ENCODE results near the gene TRAPPC12.
"Not testable (repeated sequence)": the region's sequence is repeated elsewhere in the genome, so short reads cannot be mapped to it uniquely, and the experiment has no call there.

The TRAPPC12 gene

GRCh38 chr2:3379647-3380534 is at the start of gene TRAPPC12:
Gene TRAPPC12, plus strand, starts transcription at chr2:3379694. Its CDS starts 7,930 bp downstream, at chr2:3387624.
- DNase-seq (ENCODE audit: low read depth) = peak; percentile 88

DNA sequence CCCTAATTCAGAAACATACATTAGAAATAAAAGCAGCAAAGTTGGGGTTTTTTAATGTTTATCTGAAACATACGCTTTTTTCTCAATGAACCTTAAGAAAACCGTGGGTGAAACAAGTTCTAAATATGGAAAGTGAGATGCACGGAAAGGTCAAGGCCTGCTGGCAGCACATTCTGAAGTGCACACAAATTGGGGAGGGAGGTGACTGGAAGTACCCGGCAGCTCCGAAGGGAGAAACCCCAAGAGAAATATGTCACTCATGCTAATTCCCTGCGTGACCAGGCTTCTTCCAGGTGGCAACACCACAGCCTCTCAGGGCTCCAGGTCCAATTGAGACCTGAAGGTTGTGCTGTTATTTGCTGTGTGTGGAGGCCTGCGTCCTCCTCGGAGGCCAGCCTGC is 47.4 kb upstream of the TRAPPC12 start:
- DNase-seq (ENCODE audit: low read depth) = no peak

DNA sequence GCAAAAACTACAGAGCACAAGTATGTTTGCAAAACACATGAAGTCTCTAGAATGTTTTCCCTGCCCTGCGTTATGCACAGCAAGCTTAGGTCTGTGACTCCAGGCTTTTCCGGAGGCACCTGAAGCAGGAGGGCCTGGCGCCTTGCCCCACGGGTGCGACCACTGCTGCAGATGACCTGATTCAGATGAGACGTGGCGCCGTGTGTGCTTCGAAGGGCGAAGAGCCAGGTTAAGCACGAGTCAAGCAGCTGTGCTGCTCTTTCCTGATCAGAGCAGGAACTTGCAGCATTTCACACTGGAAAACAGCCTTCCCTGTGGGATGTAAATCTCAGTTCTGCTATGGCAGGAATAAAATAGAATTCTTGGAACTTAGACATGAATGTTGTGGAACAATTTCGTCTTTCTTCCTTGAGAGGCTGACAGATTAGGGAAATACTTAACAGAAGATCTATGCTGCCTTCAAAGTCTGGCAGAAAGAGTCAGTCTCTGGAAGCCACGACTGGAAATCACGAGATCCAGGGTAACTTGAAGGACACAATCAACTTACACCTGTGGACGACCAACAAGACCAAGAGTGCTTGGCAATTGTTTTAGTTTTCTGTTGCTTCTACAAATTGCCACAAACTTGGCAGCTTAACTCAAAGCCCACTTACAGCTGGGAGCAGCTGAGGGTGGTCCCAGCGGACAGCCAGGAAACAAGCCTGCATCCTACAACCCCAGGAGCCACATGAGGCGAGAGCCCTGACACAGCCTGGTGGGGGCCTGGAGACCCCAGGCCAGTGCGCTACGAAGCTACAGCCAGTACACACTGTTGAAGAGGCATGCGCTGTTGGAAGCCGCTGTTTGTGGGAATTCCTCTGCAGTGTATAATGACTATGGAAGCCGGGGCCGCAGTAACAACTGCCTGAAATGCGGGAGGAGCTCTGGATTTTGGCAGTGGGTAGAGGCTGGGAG is 44.8 kb upstream of the TRAPPC12 start:
- no peak for DNase-seq (ENCODE audit: low read depth)

GRCh38 chr2:3336844-3337243 is 42.6 kb upstream of the TRAPPC12 start:
- DNase-seq (ENCODE audit: low read depth) = no peak

DNA sequence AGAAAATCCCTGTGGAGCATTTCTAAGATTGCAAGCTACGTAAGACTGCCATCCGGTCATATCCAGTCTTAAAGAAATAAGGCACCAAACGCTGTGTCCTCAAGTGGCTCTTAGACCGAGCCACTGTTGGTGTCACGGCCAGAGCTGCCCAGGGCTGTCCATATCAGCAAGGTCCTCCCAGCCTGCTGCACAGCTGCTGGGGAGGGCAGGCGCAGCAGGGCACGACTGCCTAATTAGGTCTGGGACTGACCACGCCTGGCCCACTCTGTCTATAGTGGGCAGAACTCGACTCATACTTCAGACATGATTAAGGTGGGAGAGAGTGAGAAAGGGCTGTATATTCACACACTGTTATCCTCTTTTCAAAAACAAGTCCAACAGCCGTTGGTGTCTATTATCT is 41.2 kb upstream of the TRAPPC12 start:
- no peak for DNase-seq (ENCODE audit: low read depth)

- no peak for DNase-seq (ENCODE audit: low read depth)
Measured at GRCh38 chr2:3340144-3340543, 39.4 kb upstream of the TRAPPC12 start.

GRCh38 chr2:3341336-3341735 is 38.2 kb upstream of the TRAPPC12 start:
- DNase-seq (ENCODE audit: low read depth) = no peak

- DNase-seq (ENCODE audit: low read depth) = no peak
Measured at GRCh38 chr2:3342324-3342723, 37.2 kb upstream of the TRAPPC12 start.

GRCh38 chr2:3343012-3343411 is 36.5 kb upstream of the TRAPPC12 start:
- no peak for DNase-seq (ENCODE audit: low read depth)

DNA sequence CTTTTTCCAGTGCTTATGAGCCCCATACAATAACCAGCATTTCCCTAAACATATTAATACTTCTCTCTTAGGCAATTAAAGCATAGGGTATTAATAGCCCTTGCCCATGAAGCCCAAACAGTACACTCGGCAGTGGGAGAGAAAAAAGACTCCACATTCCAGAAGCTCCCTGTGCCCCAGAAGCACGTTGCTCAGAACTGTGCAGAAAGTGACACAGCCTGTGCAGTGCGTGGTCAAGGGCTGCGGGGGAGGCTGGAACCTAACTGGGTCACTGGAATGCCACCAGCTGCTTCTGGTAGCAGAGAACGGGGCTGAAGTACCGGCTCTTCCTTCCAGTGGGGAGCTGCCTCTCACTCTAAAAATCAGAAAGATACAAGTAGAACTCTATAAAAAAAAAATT is 34.6 kb upstream of the TRAPPC12 start:
- no peak for DNase-seq (ENCODE audit: low read depth)

GRCh38 chr2:3345621-3346020 is 33.9 kb upstream of the TRAPPC12 start:
- DNase-seq (ENCODE audit: low read depth) = no peak

GRCh38 chr2:3348767-3349166 is 30.7 kb upstream of the TRAPPC12 start:
- no peak for DNase-seq (ENCODE audit: low read depth)

DNA sequence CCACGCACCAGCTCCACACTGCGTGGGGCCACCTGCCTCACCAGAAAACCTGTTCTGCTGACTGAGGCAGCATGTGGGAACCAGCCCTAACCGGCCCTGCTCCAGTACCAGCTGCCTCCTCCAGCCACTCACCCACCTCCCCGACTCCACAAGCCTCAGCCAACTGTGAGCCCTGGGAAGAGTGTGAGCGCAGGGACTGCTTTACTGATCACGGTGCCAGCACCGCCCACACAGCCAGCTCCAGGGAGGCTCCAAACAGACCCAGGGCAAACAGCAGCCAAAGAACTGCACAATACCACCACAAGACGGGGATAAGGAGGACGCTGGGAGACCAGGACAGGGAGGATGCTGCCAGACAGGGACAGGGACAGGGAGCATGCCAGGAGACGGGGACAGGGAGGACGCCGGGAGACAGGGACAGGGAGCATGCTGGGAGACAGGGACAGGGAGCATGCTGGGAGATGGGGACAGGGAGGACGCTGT is 30.2 kb upstream of the TRAPPC12 start:
- no peak for DNase-seq (ENCODE audit: low read depth)

- no peak for DNase-seq (ENCODE audit: low read depth)
Measured at GRCh38 chr2:3354986-3355385, 24.5 kb upstream of the TRAPPC12 start.

DNA sequence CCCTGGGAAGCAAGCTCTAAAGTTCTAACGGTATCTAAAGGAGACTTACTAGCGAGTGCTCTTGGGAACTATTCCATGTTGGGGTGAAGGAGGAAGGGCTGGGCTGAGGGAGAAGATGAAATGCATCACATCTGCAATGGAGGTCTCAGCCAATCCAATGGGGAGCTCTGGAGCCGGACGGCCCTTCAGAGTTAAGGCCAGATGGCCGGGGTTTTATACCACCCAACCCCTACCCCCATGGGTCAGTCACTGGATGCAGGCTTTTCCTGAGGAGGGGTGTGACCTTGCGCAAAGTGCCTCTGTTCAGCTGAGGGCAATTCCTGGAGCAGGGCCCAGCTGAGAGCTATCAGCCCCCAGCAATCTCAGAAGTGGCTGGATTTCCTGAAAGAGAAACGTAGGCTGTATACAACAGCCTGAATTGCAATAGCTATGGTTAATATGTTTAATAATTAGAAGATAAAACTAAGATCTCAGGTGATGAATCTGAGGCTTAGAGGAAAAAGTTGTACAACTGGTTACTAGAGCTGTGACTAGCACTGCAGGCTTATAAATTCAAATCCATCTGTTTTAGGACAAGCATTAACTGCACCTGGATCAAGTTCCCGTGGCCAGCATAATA is 23.4 kb upstream of the TRAPPC12 start:
- DNase-seq (ENCODE audit: low read depth) = no peak

DNA sequence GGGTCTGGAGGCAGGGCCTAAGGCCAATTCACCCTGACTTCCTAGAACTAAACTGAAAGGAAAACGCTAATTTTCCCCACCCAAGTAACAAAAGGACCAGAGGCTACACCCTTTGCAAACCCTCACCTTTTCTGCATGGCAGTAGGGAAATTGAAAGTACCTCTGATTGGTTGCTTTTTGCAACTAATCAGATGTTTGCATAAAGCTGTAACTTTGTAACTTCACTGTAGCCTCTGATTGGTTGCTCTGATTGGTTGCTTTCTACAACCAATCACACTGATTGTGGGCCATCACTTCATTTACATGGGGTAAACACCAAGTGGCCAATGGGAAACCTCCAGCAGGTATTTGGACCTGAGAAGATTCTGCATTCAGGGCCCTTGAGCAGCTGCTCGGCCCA is 22.7 kb upstream of the TRAPPC12 start:
- DNase-seq (ENCODE audit: low read depth) = no peak

DNA sequence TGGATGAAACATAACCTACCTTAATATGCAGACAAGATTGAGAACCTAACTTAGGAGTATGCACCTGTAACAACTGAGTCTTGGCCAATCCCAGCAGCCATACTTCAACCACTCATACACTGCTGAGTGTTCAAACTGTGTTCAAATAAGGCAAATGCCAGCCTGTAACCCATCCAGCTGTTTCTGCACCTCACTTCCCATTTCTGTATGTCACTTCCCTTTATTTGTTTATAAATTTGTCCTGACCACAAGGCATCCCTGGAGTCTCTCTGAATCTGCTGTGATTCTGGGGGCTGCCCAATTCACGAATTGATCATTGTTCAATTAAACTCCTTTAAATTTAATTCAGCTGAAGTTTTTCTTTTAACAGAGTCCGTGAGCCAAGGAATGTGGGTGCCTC is 22.0 kb upstream of the TRAPPC12 start:
- not testable (repeated sequence) for DNase-seq (ENCODE audit: low read depth)

GRCh38 chr2:3357926-3358325 is 21.6 kb upstream of the TRAPPC12 start:
- DNase-seq (ENCODE audit: low read depth) = no peak

DNA sequence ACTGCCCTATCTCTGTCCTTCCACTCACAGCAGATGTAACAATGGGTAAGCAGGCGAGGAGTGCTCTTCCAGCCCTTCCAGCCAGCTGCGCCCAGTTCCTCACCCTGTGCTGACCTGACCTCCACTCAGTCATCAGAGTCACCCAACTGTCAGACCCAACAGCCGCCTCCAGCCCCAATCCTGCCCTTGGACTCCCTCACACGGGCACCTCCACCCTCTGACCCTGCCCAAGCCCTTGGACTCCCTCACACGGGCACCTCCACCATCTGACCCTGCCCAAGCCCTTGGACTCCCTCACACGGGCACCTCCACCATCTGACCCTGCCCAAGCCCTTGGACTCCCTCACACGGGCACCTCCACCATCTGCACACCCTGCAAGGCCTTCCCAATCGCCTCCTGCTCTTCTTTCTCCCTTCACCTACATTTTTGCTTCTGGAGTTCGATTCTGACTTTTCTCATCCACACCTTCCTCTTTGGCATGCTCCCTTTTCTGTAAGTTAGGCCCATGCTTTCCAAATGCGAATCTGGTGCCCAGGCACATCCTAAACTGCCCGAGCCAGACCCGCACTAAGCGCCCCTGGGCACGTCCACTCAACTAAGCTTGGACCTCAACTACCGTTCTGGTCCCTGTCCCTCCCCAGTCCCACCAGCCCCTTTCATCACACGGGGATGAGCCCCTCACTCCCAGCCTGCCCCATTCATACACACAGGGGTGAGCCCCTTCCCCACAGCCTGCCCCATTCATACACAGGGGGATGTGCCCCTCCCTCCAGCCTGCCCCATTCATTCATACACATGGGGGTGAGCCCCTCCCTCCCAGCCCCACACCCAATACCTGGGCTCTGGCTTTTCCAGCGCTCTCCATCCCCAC is 17.7 kb upstream of the TRAPPC12 start:
- no peak for DNase-seq (ENCODE audit: low read depth)

DNA sequence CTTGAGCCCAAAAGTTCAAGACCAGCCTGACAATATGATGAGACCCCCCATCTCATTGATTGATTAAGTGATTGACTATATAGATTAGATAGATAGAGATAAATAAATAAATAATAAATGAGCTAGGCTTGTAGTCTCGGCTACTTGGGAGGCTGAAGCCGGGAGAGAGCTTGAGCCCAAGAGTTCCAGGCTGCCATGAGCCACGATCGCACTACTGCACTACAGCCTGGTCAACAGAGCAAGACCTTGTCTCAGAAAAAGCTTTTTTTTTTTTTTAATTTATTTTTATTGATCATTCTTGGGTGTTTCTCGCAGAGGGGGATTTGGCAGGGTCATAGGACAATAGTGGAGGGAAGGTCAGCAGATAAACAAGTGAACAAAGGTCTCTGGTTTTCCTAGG is 14.3 kb upstream of the TRAPPC12 start:
- DNase-seq (ENCODE audit: low read depth) = no peak

DNA sequence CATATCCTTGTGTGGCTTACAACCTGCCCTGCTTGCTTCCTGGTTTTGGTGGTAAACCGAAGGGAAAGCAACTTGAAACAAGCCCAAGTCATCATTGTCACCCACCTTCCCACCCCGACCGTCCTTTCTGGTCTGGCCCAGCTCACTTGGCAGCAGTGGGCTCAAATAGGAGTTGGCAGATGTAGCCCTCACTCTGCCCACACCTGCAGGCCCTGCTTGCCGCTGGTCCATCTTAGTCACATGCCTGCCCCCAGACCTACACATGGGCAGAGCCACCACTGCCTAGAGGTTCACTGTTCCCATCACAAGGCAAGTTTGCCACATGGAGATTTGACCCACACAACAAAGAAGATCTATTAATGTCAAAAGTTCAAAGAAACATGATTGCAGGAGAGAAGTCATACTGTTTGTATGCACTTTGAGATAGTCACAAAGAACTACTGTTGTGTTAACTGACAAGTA is 11.2 kb upstream of the TRAPPC12 start:
- no peak for DNase-seq (ENCODE audit: low read depth)

All from stimulated activated CD8-positive, alpha-beta memory T cell treated with anti-CD3 and anti-CD28 coated beads, Interleukin-15, amount 100 ng/mL, for 1 hour (primary cell).